SU-DHL-6 (cell line): ENCODE measurements around the gene CDK16.

ENCODE experiments used
- H2AFZ ChIP-seq: fragments of 200-600 bp; sonication (generic); 2 replicates; pipeline ENCODE4 v1.6.1; 2014; ENCODE audit warnings: low read depth, mild to moderate bottlenecking, moderate library complexity, mixed read lengths, antibody characterized with exemption, low read length; ENCODE audit not compliant: severe bottlenecking
- H3F3A ChIP-seq: fragments of 200-600 bp; shearing (Covaris generic); 2 replicates; pipeline ENCODE4 v1.6.0; 2016; ENCODE audit warnings: antibody characterized with exemption, mild to moderate bottlenecking; ENCODE audit not compliant: insufficient read depth
- H3K27ac ChIP-seq: fragments of 200-600 bp; sonication (generic); 2 replicates; pipeline ENCODE4 v1.5.1; 2016; ENCODE audit warnings: low read depth, mild to moderate bottlenecking, low read length, moderate library complexity, mixed read lengths
- H3K27me3 ChIP-seq: fragments of 200-600 bp; sonication (generic), shearing (Covaris generic); 2 replicates; pipeline ENCODE4 v1.6.0; 2014; ENCODE audit warnings: mild to moderate bottlenecking, low read length
- H3K36me3 ChIP-seq: fragments of 200-600 bp; sonication (generic); 2 replicates; pipeline ENCODE4 v1.6.1; 2014; ENCODE audit warnings: mild to moderate bottlenecking, low read length, mixed read lengths
- H3K4me2 ChIP-seq: fragments of 300-600, 200-600 bp; shearing (Covaris generic), sonication (generic); 2 replicates; pipeline ENCODE4 v1.6.0; 2014; ENCODE audit warnings: low read length, low read depth, mild to moderate bottlenecking; ENCODE audit not compliant: poor library complexity, severe bottlenecking
- H3K4me3 ChIP-seq: fragments of 200-600 bp; sonication (generic); 2 replicates; pipeline ENCODE4 v1.5.1; 2014; ENCODE audit warnings: antibody characterized with exemption, low read length, mild to moderate bottlenecking, mixed read lengths; ENCODE audit not compliant: insufficient read depth, poor library complexity, severe bottlenecking
- H3K79me2 ChIP-seq: fragments of 200-600 bp; sonication (generic); 2 replicates; pipeline ENCODE4 v1.6.1; 2014; ENCODE audit warnings: mild to moderate bottlenecking, low read length, moderate library complexity; ENCODE audit not compliant: insufficient read depth
- H3K9ac ChIP-seq: fragments of 200-600 bp; sonication (generic); 2 replicates; pipeline ENCODE4 v1.7.0; 2014; ENCODE audit warnings: mild to moderate bottlenecking, low read length
- H3K9me2 ChIP-seq: fragments of 200-600 bp; sonication (generic); replicated peaks from 2 replicates; pipeline ENCODE4 v1.6.1; 2014; ENCODE audit warnings: low read length; ENCODE audit not compliant: insufficient read depth
- H3K9me3 ChIP-seq: fragments of 200-600 bp; sonication (generic); 2 replicates; pipeline ENCODE4 v1.6.1; 2014; ENCODE audit warnings: low read length, mixed read lengths; ENCODE audit not compliant: insufficient read depth
- H4K20me1 ChIP-seq: fragments of 200-600 bp; sonication (generic); 2 replicates; pipeline ENCODE4 v1.6.1; 2014; ENCODE audit warnings: low read depth, mild to moderate bottlenecking, antibody characterized with exemption, low read length, moderate library complexity, mixed read lengths
- EZH2phosphoT487 ChIP-seq: fragments of 200-600 bp; sonication (generic), shearing (Covaris generic); conservative IDR thresholded peaks from 2 replicates; pipeline ENCODE4 v1.6.1; 2018; ENCODE audit warnings: mild to moderate bottlenecking, antibody characterized with exemption, low read length, moderate library complexity, mixed read lengths
- TF ChIP-seq, protein P1 (sequence below): fragments of 200-600 bp; sonication (generic); IDR thresholded peaks from one replicate; pipeline ENCODE4 v1.5.1; 2017; ENCODE audit warnings: antibody characterized with exemption, mild to moderate bottlenecking, low read length, moderate library complexity; ENCODE audit not compliant: insufficient read depth, poor library complexity, severe bottlenecking

The CDK16 gene

DNA sequence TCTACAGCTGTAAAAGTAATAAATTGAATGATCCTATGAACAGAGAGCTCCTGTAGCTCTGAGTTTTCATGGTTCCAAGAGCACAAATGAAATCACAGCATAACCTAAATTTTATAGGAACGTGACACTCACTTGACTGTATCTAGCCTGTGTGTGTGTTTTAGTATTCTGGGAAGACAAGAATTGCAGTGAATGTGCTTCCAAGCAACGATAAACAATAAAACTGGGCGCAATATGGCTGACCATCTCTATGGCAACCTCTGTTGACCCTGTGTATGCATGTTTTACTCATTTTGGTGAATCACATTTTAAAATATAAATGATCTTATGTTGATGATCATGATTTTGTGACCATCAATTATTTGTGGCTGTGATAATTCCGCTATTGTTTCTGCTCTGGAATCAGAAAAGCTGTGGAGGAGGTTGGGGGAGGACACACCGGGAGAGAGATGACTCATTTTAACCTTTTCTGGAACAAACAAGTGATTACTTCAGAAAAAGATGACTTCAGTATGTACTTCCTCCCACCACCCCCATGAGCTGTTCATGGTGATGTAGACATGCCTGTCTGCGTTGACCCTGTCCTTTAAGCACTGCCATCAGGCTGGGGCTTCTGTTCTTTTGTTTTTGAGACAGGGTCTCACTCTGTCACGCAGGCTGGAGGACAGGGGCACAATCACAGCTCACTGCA, 46.1 kb downstream of the CDK16 start:
- H4K20me1 ChIP-seq = no peaks in the 10 kb centered on the region
- H2AFZ ChIP-seq = no peak overlapping the region
- H3K27me3 ChIP-seq = no peaks in the 10 kb centered on the region
- H3K4me2 ChIP-seq = no peak overlapping the region
- H3K9me3 ChIP-seq = no peaks in the 10 kb centered on the region
- H3K9ac ChIP-seq = no peak overlapping the region
- TF ChIP-seq, protein P1, sequence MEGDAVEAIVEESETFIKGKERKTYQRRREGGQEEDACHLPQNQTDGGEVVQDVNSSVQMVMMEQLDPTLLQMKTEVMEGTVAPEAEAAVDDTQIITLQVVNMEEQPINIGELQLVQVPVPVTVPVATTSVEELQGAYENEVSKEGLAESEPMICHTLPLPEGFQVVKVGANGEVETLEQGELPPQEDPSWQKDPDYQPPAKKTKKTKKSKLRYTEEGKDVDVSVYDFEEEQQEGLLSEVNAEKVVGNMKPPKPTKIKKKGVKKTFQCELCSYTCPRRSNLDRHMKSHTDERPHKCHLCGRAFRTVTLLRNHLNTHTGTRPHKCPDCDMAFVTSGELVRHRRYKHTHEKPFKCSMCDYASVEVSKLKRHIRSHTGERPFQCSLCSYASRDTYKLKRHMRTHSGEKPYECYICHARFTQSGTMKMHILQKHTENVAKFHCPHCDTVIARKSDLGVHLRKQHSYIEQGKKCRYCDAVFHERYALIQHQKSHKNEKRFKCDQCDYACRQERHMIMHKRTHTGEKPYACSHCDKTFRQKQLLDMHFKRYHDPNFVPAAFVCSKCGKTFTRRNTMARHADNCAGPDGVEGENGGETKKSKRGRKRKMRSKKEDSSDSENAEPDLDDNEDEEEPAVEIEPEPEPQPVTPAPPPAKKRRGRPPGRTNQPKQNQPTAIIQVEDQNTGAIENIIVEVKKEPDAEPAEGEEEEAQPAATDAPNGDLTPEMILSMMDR = no peak
- TF ChIP-seq EZH2phosphoT487 = no peak
- no peaks in the 10 kb centered on the region for H3K9me2 ChIP-seq
- H3K4me3 ChIP-seq = no peak overlapping the region
- no peaks in the 10 kb centered on the region for H3F3A ChIP-seq
- H3K27ac ChIP-seq = no peak overlapping the region
- no peaks in the 10 kb centered on the region for H3K36me3 ChIP-seq
- H3K79me2 ChIP-seq = no peaks in the 10 kb centered on the region

DNA sequence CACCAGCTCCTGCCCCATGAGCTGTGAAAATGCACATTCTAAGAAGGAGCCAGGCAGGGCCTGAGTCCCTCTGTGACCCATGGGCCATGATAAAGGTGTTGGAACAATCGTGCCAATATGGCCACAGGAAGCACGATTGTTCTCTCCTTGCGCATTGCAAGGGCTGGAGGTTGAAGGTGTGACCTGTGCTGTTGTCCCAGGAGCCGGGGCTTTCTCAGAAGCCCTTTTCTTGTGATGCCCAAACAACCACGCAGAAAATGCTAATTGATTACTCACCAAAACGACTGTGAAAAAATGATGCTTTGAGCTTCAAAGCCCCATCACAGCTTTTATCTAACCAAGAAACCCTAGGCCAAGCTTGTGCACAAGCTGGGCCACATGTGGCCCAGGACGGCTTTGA, 48.2 kb downstream of the CDK16 start:
- Histone ChIP-seq H3K79me2 (no peaks in the 10 kb centered on the region), H2AFZ (no peak overlapping the region), H3K27me3 (no peaks in the 10 kb centered on the region), H3K9ac (no peak overlapping the region), H3K36me3 (no peaks in the 10 kb centered on the region), H3K4me3 (no peak overlapping the region), H3K9me2 (no peaks in the 10 kb centered on the region), H3K9me3 (no peaks in the 10 kb centered on the region), H4K20me1 (no peaks in the 10 kb centered on the region), H3K27ac (no peak overlapping the region), H3F3A (no peaks in the 10 kb centered on the region), H3K4me2 (no peak overlapping the region)
- TF ChIP-seq, protein P1 = no peak
- TF ChIP-seq EZH2phosphoT487 = no peak

- no peaks in the 10 kb centered on the region for H3K9me3 ChIP-seq
- H2AFZ ChIP-seq = no peak overlapping the region
- H3K9me2 ChIP-seq = no peaks in the 10 kb centered on the region
- TF ChIP-seq EZH2phosphoT487 = no peak
- TF ChIP-seq, protein P1 = no peak
- H3K27ac ChIP-seq = no peak overlapping the region
- no peaks in the 10 kb centered on the region for H3K79me2 ChIP-seq
- H3K36me3 ChIP-seq = no peaks in the 10 kb centered on the region
- no peaks in the 10 kb centered on the region for H3F3A ChIP-seq
- H3K4me2 ChIP-seq = no peak overlapping the region
- H4K20me1 ChIP-seq = no peaks in the 10 kb centered on the region
- H3K27me3 ChIP-seq = no peaks in the 10 kb centered on the region
- H3K9ac ChIP-seq = no peak overlapping the region
- no peak overlapping the region for H3K4me3 ChIP-seq
These were observed 53.5 kb downstream of the CDK16 start for GRCh38 chrX:47272013-47272408.
